HL-60/S4 treated with retinoic acid at 250 ng/mL for 4 days and 3 days (cell line): ENCODE data around the gene GSTCD.

Source experiments
- in situ Hi-C: fragments of 300-500 bp; cut with MboI; formaldehyde crosslinking; loops from 2 replicates; pipeline ENCODE4 v1.7.0; 2022; ENCODE audit warnings: low sequenced_read_pairs

GSTCD gene

GRCh38 chr4:105875233-105875632, 166.6 kb downstream of the GSTCD start:
- in situ Hi-C loops, result no loop called here

- in situ Hi-C loops, result no loop called here
These were observed 170.1 kb downstream of the GSTCD start for GRCh38 chr4:105878668-105879067.

- in situ Hi-C loops, result no loop called here
These were observed 178.9 kb downstream of the GSTCD start for GRCh38 chr4:105887508-105887907.

DNA sequence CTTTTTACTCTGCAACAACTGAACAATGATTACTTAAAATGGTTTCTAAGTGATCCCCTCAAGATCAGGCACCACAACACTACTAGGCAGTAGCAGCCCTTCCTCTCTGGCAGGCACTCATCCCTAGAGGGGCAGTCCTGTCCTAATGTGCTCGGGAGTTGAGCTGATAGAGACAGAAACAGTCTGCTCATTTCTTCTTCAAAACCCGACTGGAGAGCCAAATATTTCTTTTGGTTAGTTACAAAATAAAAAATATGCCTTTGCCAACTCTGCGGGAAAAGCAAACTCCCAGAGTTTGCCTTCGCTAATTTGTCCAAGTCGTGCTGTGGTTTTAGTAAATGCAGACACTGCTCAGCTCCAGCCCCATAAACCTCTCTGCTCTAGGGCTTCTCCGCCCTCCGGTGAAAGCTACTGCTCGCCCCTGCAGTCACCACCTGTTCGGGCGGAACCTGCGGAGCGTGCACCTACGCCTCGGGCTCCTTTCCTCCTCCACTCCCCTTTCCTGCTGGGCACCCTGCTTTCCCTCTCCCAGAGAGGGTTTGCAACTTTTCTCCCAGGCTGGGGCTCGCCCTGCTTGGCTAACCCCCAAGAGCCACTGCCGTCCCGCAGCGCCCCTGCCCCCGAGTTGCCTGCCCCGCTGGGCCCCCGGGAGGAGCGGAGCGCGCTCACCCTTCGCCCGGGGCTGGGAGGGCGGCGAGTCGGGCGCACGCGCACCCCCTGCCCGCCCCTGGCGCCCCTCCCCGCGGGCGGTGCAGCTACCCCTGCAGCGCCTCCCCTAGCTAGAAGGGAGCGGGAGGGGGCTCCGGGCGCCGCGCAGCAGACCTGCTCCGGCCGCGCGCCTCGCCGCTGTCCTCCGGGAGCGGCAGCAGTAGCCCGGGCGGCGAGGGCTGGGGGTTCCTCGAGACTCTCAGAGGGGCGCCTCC, 186.3 kb downstream of the GSTCD start, which contains the start of gene NPNT:
TSS of gene NPNT (plus strand) at position 812 of the 923 bp plus-strand sequence. CDS start 182 bp downstream, outside the sequence.
- in situ Hi-C loops, result no loop called here

DNA sequence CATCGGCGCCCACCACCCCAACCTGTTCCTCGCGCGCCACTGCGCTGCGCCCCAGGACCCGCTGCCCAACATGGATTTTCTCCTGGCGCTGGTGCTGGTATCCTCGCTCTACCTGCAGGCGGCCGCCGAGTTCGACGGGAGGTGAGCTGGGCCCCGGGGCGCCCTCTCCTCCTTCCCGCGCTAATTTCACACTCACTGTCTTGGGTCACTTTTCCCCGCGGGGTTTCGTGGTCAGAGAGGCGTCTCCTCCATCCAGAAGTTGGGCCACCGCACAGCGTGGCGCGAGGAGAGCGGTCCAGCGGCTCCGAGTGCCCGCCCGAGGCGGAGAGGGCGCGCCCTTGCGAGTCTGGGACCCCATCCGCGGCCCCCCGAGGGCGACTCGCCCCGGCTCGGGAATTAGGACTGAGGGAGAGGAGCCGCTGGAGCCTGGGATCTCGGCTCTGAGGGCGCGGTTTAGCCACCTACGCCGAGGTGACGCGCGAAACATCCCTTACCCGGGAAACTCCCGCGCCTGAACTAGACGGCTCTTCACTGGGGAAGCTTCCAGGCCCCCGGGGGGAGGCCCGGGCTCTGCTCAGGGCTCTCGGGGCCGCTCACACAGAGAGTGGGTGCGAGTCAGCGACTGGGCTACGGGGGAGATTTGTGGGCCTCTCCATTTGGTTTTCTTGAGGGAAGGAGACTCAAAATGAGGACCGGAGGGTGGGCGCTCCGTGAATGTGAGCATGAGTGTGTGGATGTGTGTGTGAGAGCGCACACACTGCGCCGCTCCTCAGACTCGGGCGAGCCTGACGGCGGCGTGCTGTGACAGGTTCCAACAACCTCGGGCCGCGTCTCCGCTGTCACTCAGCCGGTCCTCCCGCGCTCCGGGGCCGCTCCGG, 187.2 kb downstream of the GSTCD start:
- in situ Hi-C loops, result no loop called here

- in situ Hi-C loops, result no loop called here
These were observed 187.9 kb downstream of the GSTCD start for GRCh38 chr4:105896461-105896942.
